Measurements from ENCODE around the gene ACTA2. TPM values are rescaled to one million over a fixed set of nuclear protein-coding genes. Genes with fewer than 3 reads are reported as not detected.

The ACTA2 gene
- 300 TPM for total RNA-seq

- peak; percentile 83 for DNase-seq
Measured at GRCh38 chr10:88952647-88953111, at the start of gene ACTA2. ACTA2 (minus strand) TSS chr10:88952773; CDS start chr10:88948930, 3,843 bp downstream.

- DNase-seq, result peak; percentile 15
Measured at GRCh38 chr10:89001729-89002072, 49.1 kb upstream of the ACTA2 start.

DNA sequence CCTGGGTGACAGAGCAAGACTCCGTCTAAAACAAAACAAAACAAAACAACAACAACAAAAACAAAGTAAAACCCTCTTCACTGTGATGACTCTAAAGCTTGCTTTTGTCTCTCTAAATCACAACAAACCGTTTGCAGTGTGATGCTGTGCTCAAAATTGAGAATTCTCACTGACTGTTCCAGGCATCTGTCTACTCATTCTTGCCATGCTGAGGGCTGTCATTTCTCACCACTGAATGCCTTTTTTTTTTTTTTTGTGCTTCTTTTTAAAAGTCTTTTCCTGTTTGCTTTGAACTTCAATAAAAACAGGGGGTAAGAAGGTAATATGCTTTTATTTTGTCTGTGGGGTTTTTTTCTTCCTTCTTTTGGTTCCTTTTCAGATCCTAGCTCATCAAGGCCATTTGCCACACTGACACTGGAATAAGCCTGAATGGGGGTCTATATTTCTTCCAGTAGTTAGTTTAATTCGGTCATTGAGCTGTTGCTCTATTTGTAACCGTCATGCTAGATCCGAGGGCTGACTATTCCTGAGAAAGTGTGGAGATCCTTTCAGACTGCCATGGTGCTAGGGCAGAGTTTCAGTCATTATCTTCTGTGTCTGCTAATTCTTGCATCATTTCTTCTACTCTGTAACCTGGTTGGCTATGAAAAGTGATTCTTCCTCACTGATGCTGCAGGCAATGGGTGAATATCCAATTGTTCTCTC is 48.6 kb upstream of the ACTA2 start:
- DNase-seq, result no peak

DNA sequence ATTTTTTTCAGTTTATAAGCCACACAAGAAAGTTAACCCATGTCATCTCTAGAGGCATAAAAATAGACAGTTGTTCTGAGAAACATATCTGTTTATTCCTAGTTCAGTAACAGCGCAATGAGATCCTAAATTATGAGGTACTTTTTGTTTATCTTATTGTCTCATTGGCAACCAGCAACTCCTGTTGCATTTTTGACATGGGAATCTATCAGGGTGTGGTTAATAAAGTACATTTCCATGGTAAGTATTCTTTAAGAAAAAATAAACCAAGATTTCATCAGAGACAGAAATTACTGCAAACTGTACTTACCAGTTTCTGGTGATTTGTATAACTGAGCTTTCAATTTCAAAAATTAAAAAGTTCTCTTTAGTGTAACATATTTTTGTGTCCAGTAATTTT is 47.1 kb upstream of the ACTA2 start:
- DNase-seq, result no peak

- no peak for DNase-seq
Measured at GRCh38 chr10:88996927-88997326, 44.4 kb upstream of the ACTA2 start.

DNA sequence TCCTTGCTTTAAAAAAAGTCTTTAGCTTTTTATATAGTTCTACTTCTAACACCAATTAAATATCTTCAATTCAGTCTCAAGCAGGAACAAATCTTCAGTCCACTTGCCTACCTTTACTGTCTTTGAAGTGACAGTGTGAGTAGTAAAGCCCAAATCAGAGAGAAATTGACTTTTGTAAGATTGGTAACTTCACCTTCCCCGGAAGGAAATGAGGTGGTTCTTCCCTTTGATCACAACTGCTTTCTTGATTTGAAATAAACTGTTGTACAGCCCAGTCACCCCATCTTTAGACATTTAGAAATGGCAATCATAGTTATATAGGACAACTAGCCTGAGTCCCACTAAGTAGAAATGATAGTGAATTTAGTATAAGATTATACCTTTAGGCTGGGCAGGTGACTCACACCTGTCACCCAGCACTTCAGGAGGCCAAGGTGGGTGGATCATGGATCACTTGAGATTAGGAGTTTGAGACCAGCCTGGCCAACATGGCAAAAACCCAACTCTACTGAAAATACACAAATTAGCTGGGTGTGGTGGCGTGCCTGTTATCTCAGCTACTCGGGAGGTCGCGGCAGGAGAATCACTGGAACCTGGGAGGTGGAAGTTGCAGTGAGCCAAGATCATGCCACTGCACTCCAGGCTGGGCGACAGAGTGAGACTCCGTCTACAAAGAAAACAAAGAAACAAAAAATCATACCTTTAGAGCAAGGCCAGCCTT is 42.7 kb upstream of the ACTA2 start:
- DNase-seq, result no peak

GRCh38 chr10:88994019-88994418 is 41.4 kb upstream of the ACTA2 start:
- no peak for DNase-seq

GRCh38 chr10:88992921-88993524 is 40.5 kb upstream of the ACTA2 start:
- DNase-seq, result peak; percentile 51

DNA sequence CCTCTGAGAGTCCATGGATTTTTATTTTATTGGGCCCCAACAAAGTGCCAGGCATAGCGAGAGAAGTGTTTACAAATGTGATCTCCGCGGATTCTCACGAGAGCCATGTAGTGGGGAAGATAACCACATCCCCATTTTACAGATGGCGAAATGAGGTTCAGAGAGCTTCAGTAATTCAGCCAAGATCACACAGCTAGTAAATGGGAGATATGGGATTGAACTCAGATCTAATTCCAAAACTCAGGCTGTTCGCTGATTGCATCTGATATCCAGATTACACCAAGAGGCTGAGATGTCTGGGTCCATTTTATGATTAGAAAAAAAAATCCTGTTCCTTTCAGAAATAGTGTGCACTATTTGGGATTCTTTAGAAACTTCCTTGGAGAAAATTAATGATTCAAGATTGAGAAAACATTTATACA is 39.3 kb upstream of the ACTA2 start:
- no peak for DNase-seq

DNA sequence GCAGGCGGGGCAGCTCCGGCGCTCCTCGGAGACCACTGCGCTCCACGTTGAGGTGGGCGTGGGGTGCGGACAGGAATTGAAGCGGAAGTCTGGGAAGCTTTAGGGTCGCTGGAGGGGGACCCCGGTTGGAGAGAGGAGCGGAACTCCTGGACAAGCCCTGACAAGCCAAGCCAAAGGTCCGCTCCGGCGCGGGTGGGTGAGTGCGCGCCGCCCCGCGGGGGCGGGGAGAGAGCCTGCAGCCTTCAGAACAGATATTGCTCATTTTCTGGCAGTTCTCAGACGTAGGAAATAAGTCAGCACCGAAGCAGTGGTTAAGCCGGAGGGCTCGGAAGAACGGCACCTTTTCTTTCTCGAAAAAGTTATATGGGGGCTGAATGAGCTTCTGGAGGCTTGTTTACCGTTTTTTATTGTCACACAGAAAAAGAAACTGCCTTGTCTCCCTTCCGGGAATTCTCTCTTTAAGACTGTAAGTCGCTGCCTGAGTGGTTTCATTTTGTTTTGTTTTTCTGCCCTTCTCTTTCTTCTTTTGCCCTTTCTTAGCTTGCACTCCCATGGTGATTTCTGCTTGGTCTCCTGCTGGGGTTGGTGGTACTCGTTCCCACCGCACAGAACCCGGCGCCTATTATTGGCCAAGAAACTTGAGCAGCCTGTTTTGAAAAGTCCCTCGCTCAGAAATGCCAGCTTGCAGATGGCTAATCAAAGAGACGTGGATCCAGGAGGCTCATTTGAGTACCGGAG is 38.8 kb upstream of the ACTA2 start:
- peak; percentile 82 for DNase-seq

- DNase-seq, result peak; percentile 75
Measured at GRCh38 chr10:88990384-88991160, 38.0 kb upstream of the ACTA2 start, which contains the start of gene FAS. FAS (plus strand) TSS chr10:88990798; CDS start chr10:88990877, 79 bp downstream.

- peak; percentile 80 for DNase-seq
Measured at GRCh38 chr10:88989824-88990383, 37.3 kb upstream of the ACTA2 start.

DNA sequence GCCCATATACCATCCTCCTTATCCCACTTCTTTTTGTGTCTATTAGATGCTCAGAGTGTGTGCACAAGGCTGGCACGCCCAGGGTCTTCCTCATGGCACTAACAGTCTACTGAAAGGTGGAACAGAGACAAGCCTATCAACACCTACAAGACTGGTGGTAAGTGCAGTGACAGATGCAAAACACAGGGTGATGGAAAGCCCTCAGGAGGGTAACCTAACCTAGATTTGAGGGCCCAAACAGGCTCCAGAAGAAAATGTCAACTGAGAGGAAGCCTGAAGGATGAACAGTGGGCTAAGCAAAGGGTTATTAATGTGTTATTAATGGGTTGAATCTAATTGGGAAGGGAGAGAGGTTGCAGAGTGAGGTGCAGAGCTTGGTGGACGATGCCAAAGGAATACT is 36.9 kb upstream of the ACTA2 start:
- no peak for DNase-seq

GRCh38 chr10:88987840-88988239 is 35.3 kb upstream of the ACTA2 start:
- no peak for DNase-seq

DNA sequence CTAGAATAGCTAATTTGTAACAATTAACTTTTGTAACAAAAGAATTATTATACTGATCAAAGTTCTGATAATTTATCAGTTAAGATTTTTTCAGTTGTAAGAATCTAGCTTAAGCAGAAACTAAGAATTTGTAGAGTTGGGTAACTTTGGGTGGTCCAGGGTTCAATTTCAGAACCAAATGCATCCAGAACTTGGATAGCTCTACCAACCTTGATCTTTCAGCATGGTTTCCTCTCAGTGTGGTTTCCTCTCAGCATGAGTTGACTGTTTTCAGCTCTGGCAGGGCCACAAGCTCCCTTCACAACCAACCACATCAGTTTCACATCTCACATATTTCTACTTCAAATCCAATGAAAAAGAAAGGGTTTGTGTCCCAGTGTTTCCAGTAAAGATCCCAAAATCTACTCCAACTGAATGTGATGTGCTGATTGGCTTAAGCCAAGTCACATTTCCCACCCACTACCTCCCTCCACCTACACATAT is 34.7 kb upstream of the ACTA2 start:
- DNase-seq, result no peak

DNA sequence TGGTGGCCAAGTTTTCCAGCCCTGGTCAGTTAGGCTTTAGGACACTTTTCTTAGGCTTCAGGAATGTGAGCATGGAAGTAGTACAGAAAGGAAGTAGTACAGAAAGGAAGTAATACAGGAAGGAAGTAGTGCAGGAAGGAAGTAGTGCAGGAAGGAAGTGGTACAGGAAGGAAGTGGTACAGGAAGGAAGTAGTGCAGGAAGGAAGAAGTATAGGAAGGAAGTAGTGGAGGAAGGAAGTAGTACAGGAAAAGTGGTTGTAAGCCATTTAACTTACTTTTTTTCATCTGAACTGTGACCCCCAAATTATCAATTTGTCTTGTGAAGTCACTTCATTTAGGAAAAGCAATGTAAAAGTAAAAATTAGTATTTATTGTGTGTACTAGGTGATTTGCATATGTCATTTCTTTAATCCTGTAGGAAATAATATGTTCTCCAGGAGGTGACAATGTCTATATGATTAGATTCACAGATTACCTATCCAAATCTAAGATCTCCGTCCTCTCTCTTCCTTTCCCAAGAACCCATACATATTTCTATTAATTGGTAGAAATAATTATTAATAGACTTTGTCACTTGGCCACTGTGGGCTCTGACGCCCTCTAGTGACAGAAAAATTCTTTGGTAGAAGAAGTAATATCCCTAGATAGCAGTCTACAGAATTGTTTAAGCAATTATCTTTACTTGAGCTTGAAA is 34.1 kb upstream of the ACTA2 start:
- peak; percentile 76 for DNase-seq

DNA sequence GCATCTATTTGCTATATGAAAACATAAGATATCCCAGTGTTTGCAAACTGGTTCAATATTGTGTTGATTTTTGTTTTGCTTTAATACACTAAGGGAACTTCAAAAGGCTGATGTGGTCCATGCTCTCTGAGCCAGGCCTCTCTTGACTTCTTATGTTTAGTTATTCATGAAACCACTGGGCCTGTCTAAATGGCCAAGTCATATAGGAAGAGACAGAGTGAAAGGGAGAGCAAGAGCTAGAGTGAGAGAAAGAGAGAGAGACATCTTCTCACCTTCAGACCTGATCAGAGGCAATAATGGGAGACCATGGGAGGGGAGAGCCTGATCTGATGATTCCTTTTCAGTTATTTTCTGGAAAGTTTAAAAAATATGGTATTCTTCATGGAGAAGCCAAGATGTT is 32.0 kb upstream of the ACTA2 start:
- DNase-seq, result no peak

DNA sequence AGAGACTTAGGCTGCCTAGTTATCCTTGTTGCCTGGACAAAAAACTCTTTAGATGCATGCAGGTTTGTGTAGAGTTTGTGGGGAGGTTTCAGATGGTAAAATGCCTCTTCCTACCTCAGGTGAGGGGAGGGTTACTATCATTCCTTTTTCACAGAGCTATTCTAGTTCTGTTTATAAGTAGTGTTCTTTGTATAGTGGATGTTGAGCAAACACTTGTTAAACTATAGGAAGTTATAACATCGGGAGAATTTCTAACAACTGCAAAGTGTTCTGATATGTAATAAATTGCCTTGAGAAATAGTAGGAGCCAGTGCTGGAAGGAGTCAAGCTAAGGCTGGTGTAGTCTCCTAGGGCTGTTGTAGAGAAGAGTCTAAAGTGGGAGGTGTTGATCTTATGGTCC is 31.4 kb upstream of the ACTA2 start:
- DNase-seq, result no peak

- no peak for DNase-seq
Measured at GRCh38 chr10:88983206-88983605, 30.6 kb upstream of the ACTA2 start.

DNA sequence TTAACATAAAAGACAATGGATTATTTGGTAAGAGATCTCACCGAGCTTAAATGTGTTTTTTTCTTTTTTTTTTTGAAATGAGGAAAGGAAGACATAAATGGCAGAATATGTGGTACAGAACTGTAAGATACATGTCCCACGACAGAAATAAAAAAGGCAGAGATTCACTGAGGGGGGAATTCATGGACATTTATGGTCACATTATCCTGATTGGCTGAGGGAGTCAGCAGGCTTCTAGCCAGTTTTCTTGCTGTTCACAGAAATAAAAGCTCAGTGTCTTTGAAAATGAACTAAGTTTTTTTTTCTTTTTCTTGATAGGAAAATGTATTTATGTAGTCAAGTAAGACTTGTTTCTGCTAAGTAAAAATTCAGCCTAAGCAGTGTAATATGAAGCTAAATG is 29.8 kb upstream of the ACTA2 start:
- DNase-seq, result no peak

DNA sequence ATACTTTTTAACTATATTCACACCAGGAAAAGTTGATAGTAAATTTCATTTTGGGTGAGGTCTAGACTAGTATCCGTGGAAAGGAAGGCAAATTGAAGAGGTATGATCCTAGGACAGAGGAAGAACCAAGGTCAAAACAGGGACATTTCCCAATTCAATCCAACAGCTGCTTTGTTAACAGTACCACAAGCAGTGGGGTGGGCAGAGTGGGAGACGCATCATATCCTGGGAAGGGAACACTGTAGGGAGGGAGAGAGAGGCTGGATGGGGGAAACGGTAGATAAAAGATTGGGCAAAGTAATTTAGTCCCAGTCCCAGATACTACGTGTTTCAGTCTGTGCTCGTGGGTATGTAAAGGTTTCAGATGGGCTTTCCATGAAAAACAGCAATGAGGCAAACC is 28.9 kb upstream of the ACTA2 start:
- DNase-seq, result no peak

Data from tongue (tissue), 2 donors.